WTC11 (cell line): ENCODE results near the gene SLC8A3.

Source experiments
- AR ChIP-seq: fragments of 250-450 bp; sonication (Bioruptor Pico); IDR thresholded peaks from 2 replicates; pipeline ENCODE4 v1.9.0; 2021; ENCODE audit warnings: mild to moderate bottlenecking
- CTCF ChIP-seq: fragments of 200-600 bp; IDR thresholded peaks from 2 replicates; pipeline ENCODE4 v1.8.0; 2022; ENCODE audit warnings: antibody characterized with exemption
- TCF7 ChIP-seq: sonication (generic); formaldehyde crosslinking; IDR thresholded peaks from 2 replicates; pipeline ENCODE4 v1.8.0; 2022; ENCODE audit warnings: mild to moderate bottlenecking, low read depth, missing genetic modification reagents, moderate library complexity
- TF ChIP-seq, protein P1 (sequence below): sonication (generic); formaldehyde crosslinking; IDR thresholded peaks from 2 replicates; pipeline ENCODE4 v1.8.1; 2023; ENCODE audit warnings: mild to moderate bottlenecking, missing genetic modification reagents, borderline replicate concordance

DNA sequence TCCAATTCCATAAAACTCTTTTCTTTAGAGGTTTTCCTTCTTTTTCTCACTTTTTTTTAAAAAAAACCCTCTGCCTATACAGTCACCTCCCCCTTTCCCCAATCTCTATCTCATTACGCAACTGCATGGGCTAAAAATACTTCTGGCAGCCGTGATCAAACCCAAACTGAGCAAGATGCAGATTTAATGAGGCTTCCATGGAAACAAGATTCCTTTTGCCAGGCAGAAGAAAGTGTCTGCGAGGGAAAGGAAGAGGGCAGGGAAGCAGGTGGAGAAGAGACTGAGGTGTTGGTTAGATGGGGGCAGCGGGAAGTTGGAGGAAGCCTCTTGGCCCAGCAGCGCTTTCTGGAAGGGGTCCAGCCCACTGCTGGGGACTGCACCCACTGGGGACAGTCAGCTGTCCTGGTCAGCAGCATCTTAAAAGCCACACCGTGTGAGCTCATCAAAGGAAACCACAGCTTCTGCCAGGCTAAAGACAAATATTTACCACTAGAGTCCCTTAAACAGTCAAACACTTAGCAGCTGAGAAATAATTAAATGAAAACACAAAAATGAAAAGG, 90.4 kb downstream of the SLC8A3 start:
- TF ChIP-seq CTCF (no peak), TCF7 (no peak), AR (CRISPR knock-in tag) (no peak)
- TF ChIP-seq, protein P1, sequence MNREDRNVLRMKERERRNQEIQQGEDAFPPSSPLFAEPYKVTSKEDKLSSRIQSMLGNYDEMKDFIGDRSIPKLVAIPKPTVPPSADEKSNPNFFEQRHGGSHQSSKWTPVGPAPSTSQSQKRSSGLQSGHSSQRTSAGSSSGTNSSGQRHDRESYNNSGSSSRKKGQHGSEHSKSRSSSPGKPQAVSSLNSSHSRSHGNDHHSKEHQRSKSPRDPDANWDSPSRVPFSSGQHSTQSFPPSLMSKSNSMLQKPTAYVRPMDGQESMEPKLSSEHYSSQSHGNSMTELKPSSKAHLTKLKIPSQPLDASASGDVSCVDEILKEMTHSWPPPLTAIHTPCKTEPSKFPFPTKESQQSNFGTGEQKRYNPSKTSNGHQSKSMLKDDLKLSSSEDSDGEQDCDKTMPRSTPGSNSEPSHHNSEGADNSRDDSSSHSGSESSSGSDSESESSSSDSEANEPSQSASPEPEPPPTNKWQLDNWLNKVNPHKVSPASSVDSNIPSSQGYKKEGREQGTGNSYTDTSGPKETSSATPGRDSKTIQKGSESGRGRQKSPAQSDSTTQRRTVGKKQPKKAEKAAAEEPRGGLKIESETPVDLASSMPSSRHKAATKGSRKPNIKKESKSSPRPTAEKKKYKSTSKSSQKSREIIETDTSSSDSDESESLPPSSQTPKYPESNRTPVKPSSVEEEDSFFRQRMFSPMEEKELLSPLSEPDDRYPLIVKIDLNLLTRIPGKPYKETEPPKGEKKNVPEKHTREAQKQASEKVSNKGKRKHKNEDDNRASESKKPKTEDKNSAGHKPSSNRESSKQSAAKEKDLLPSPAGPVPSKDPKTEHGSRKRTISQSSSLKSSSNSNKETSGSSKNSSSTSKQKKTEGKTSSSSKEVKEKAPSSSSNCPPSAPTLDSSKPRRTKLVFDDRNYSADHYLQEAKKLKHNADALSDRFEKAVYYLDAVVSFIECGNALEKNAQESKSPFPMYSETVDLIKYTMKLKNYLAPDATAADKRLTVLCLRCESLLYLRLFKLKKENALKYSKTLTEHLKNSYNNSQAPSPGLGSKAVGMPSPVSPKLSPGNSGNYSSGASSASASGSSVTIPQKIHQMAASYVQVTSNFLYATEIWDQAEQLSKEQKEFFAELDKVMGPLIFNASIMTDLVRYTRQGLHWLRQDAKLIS, result no peak
